ENCODE measurements around the gene LSM8.
"Not testable (repeated sequence)": the region's sequence is repeated elsewhere in the genome, so short reads cannot be mapped to it uniquely, and the experiment has no call there.

The LSM8 gene

GRCh38 chr7:118183786-118184564 lies at the start of gene LSM8:
Gene LSM8, plus strand, starts transcription at chr7:118184164. Its CDS starts 60 bp downstream, at chr7:118184224.
- peak; percentile 87 to 96 for DNase-seq

- not testable (repeated sequence) for DNase-seq
Measured at GRCh38 chr7:118134420-118134819, 49.5 kb upstream of the LSM8 start.

- no peak for DNase-seq
Measured at GRCh38 chr7:118140468-118140867, 43.5 kb upstream of the LSM8 start.

- DNase-seq = no peak
Measured at GRCh38 chr7:118142012-118142411, 42.0 kb upstream of the LSM8 start.

- DNase-seq = no peak
Measured at GRCh38 chr7:118148930-118149329, 35.0 kb upstream of the LSM8 start.

- DNase-seq = no peak
Measured at GRCh38 chr7:118149394-118149793, 34.6 kb upstream of the LSM8 start.

GRCh38 chr7:118151671-118152070 lies 32.3 kb upstream of the LSM8 start:
- DNase-seq = no peak

- no peak for DNase-seq
Measured at GRCh38 chr7:118152149-118152548, 31.8 kb upstream of the LSM8 start.

- no peak for DNase-seq
Measured at GRCh38 chr7:118152654-118153053, 31.3 kb upstream of the LSM8 start.

- peak in 1 of 2 experiments; percentile 52 for DNase-seq
Measured at GRCh38 chr7:118153551-118154177, 30.3 kb upstream of the LSM8 start.

GRCh38 chr7:118158766-118159165 lies 25.2 kb upstream of the LSM8 start:
- no peak for DNase-seq

- DNase-seq = no peak
Measured at GRCh38 chr7:118169146-118169545, 14.8 kb upstream of the LSM8 start.

- no peak for DNase-seq
Measured at GRCh38 chr7:118175740-118176139, 8.2 kb upstream of the LSM8 start.

GRCh38 chr7:118179191-118179590 lies 4.8 kb upstream of the LSM8 start:
- no peak for DNase-seq

GRCh38 chr7:118182593-118183427 lies 1.2 kb upstream of the LSM8 start:
- DNase-seq = peak in 1 of 2 experiments; percentile 27

GRCh38 chr7:118183428-118183785 lies 557 bp upstream of the LSM8 start:
- DNase-seq = no peak

- DNase-seq = peak in 1 of 2 experiments; percentile 35
Measured at GRCh38 chr7:118184565-118184940, 589 bp downstream of the LSM8 start.

GRCh38 chr7:118185163-118185860 lies 1.3 kb downstream of the LSM8 start:
- DNase-seq = peak in 1 of 2 experiments; percentile 7

- DNase-seq = no peak
Measured at GRCh38 chr7:118186501-118186900, 2.5 kb downstream of the LSM8 start.

GRCh38 chr7:118194571-118194970 lies 10.6 kb downstream of the LSM8 start:
- DNase-seq = no peak

- peak in 1 of 2 experiments; percentile 65 for DNase-seq
Measured at GRCh38 chr7:118195837-118196474, 12.0 kb downstream of the LSM8 start.

GRCh38 chr7:118202061-118202460 lies 18.1 kb downstream of the LSM8 start:
- no peak for DNase-seq
